HG03457 (cell line): ENCODE results near the gene MRGPRF.

ENCODE experiments used
- ATAC-seq: cut with Tn5 transposase; IDR thresholded peaks from one replicate; pipeline ENCODE4 v1.9.1; 2021; ENCODE audit warnings: moderate number of reproducible peaks; ENCODE audit not compliant: unreplicated experiment

Gene MRGPRF

GRCh38 chr11:68968306-68969250, 44.5 kb downstream of the MRGPRF start:
- no peak for ATAC-seq

- no peak for ATAC-seq
These were observed 45.9 kb downstream of the MRGPRF start for GRCh38 chr11:68966894-68967780.

GRCh38 chr11:68965901-68966853, 46.9 kb downstream of the MRGPRF start:
- ATAC-seq, result no peak

GRCh38 chr11:68963779-68964178, 49.3 kb downstream of the MRGPRF start:
- no peak for ATAC-seq

GRCh38 chr11:68962527-68963250, 50.4 kb downstream of the MRGPRF start:
- ATAC-seq, result no peak

- ATAC-seq, result no peak
These were observed 51.8 kb downstream of the MRGPRF start for GRCh38 chr11:68961245-68961644.

- ATAC-seq, result no peak
These were observed 52.6 kb downstream of the MRGPRF start for GRCh38 chr11:68960294-68961071.

GRCh38 chr11:68959465-68960293, 53.4 kb downstream of the MRGPRF start:
- ATAC-seq, result no peak

GRCh38 chr11:68958211-68958610, 54.8 kb downstream of the MRGPRF start:
- ATAC-seq, result no peak

- no peak for ATAC-seq
These were observed 56.3 kb downstream of the MRGPRF start for GRCh38 chr11:68956547-68957254.

- no peak for ATAC-seq
These were observed 56.9 kb downstream of the MRGPRF start for GRCh38 chr11:68956142-68956541.

GRCh38 chr11:68955607-68955958, 57.5 kb downstream of the MRGPRF start:
- ATAC-seq, result no peak

GRCh38 chr11:68954836-68955606, 58.0 kb downstream of the MRGPRF start:
- ATAC-seq, result no peak
